ENCODE data around the gene PDE1C.

Gene PDE1C

GRCh38 chr7:31938650-31939049 lies 131.6 kb downstream of the PDE1C start:
- DNase-seq (ENCODE audit: low spot score): no peak

DNA sequence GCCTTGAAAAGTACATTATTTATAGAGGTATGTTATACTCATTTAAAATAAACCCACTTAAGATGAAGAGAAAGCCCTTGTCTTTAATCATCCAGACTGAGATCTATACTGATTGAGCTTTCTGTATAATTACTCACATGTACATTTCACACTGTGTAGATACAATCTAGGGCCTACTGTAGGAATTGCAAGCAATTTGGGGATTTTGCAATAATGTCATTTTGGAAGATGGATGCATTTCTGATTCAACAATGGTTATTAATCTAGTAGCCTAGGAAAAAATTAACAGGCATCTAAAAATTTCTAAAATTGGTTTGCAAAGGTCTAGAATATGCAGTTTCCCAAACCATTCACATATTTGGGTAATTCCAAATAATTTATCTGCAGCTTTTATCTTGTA lies 132.2 kb downstream of the PDE1C start:
- DNase-seq (ENCODE audit: low spot score): no peak

GRCh38 chr7:31935124-31936054 lies 134.8 kb downstream of the PDE1C start:
- no peak for DNase-seq (ENCODE audit: low spot score)

DNA sequence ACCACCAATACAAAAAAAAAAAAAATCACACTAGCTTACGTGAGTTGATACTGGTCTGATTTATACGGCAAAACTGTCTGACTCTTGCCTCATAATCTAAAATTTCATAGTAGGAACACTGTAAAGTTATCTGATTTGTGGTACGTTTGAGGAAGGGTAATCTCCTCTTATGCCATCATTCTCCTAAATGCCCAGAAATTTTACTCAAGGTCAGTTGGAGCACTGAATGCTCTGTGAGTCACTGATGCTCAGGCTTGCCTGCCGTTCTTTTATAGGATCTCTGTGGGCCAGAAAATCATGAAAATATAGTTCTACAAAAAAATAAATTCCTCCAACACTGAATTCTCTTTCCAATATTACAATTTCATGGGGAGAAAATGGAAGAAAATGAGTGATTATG lies 135.7 kb downstream of the PDE1C start:
- DNase-seq (ENCODE audit: low spot score): no peak

DNA sequence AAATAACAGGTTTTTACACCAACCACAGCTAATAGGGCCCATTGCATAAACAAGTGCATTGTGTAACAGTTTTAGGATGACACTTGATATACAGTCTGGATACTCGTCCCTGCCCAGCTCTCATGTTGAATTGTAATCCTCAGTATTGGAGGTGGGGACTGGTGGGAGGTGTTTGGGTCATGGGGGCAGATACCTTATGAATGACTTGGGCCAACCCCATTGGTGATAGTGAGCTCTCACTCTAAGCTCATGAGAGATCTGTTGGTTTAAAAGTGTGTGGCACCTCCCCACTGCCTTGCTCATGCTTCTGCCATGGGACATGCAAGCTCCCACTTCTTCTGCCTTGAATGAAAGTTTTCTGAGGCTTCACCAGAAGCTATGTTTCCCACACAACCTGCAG lies 136.7 kb downstream of the PDE1C start:
- no peak for DNase-seq (ENCODE audit: low spot score)

DNA sequence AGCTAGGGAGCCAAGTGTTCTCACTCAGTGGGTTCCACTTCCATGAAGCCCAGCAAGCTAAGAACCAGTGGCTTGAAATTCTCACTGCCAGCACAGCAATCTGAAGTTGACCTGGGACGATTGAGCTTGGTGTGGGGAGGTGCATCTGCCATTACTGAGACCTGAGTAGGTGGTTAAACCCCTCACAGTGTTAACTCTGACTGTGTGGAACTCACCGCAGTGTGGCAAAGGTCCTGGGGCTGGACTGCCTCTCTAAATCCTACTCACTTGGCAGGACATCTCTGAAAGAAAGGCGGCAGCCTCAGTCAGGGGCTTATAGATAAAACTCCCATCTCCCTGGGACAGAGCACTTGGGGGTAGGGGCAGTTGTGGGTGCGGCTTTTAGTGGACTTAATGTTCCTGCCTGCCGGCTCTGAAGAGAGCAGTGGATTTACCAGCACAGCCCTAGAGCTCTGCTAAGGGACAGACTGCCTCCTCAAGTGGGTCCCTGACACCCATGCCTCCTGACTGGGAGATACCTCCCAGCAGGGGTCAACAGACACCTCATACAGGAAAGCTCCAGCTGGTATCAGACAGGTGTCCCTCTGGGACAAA lies 143.1 kb downstream of the PDE1C start:
- no peak for DNase-seq (ENCODE audit: low spot score)

GRCh38 chr7:31925753-31926454 lies 144.3 kb downstream of the PDE1C start:
- no peak for DNase-seq (ENCODE audit: low spot score)

DNA sequence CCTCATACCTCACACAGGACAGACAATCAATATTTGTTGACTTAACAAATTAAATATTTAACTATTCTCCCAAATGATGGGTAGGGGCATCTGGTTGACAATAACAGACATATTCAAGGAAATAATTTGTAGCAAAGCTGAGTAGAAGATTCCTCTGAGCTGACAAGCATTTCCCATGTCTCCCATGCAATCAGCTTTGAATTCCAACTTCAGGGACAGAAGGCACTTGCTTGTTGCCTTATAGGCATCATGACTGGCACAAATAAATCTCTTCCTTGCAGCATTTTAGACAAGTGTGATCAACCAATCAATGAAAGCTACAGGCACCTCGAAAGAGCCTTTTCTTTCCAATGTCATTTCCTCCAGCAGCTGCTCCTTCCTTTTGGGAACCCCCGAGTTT lies 146.0 kb downstream of the PDE1C start:
- DNase-seq (ENCODE audit: low spot score): no peak

GRCh38 chr7:31922848-31923247 lies 147.4 kb downstream of the PDE1C start:
- DNase-seq (ENCODE audit: low spot score): no peak

GRCh38 chr7:31921047-31921446 lies 149.2 kb downstream of the PDE1C start:
- DNase-seq (ENCODE audit: low spot score): no peak

GRCh38 chr7:31919678-31920369 lies 150.4 kb downstream of the PDE1C start:
- DNase-seq (ENCODE audit: low spot score): no peak

- no peak for DNase-seq (ENCODE audit: low spot score)
Measured at GRCh38 chr7:31918706-31919393, 151.4 kb downstream of the PDE1C start.

DNA sequence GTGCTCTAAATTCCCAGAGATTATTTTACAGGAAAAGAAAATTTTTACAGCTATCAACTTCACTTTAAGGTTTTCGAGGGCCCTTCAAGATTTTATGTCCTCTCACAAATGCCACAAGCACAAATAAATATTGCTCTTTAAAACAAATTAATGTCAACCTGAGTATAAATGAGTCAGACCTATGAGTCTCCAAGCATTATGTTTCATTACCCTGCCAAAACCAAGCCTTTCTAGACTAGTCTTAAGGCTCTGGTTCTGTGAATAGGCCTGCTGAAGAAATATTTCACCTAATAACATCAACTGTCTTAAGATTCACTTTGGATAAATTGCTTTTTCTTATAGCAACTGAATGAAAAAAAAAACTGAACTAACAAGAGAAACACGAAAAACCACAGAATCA lies 153.0 kb downstream of the PDE1C start:
- no peak for DNase-seq (ENCODE audit: low spot score)

DNA sequence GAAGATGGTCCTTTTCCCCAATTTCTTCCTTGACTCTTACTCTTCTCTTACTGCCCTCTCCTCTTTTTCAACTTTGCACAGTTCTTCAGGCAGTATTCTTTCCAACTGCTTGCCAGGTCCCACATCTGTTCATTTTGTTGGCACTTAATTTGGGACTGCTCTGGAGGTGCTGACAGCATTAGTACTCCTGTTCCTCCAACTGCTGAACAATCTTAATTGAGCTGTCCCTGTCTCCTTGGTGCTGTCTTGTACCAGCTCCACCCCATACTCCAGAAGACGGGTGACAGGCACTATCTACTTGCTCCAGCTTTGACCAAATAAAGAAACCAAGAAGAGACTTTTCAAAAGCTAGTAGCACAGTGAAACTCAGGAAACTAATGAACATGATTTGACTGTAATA lies 160.0 kb downstream of the PDE1C start:
- no peak for DNase-seq (ENCODE audit: low spot score)

DNA sequence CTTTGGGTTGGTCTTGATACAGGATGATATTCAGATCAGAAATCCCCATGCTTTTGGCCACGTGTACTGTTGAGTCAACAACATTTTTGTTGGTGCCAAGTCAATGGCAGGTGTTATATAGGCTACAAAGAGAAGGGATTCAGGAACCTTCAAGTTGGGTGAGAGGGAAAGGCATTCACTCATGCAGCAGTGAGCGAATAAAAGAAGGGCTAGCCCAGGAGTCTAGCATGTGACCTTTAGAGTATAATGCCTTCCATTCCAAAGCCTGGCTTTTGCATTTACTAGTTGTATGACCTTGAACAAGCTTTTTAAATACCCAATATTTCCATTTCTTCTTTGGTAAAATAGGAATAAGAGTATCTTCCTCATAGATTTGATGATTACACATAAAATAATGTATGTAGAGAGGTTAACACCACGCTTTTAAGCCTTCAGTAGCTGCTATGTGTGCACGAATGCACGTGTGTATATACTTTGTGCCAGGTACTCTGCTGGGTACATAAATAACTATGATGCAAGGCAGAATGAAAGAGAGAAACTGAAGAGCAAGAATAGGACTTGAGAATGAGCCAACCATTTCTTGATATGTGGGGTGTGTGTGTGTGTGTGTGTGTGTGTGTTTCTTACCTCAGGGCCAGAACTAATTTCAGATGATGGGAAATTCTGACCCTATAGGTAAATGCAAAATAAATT lies 163.6 kb downstream of the PDE1C start:
- no peak for DNase-seq (ENCODE audit: low spot score)

DNA sequence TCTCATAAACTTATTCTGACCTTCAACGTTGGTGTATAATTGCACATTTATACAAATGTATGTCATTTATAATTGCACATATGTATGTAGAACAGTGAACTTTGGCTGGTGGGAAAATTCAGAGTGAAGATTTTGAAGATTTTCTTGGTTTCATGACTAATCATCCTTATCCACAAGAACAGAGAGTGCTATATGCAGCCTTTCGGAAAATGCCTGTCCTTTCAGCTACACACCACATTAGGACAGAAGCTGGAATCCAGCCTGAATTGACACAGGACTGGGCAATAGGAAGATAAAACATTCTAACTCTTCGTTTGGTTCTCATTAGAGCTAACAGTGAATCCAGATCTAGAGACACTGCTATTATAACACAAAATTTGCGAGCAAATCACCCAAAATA lies 166.2 kb downstream of the PDE1C start:
- DNase-seq (ENCODE audit: low spot score): no peak

- no peak for DNase-seq (ENCODE audit: low spot score)
Measured at GRCh38 chr7:31899356-31899927, 170.8 kb downstream of the PDE1C start.

DNA sequence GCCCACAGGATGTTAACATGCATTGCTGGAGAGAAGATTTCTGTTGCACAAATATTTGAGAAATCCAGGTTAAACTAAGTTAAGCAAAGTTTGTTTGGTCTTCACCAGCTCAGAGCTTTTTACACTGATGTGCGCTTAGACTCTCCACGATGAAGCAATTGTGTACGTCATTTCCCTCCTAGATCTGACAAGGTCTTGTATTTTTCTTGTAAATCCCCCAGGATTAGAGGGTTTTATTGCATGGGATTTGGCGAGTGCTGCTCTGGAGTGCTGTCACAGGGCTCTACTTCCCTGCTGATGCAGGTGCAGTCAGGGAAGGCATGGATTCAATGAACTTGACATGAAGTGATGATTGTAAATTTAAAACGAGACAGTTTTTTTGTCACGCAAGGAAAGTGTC lies 173.3 kb downstream of the PDE1C start:
- no peak for DNase-seq (ENCODE audit: low spot score)

- no peak for DNase-seq (ENCODE audit: low spot score)
Measured at GRCh38 chr7:31894308-31894707, 175.9 kb downstream of the PDE1C start.

DNA sequence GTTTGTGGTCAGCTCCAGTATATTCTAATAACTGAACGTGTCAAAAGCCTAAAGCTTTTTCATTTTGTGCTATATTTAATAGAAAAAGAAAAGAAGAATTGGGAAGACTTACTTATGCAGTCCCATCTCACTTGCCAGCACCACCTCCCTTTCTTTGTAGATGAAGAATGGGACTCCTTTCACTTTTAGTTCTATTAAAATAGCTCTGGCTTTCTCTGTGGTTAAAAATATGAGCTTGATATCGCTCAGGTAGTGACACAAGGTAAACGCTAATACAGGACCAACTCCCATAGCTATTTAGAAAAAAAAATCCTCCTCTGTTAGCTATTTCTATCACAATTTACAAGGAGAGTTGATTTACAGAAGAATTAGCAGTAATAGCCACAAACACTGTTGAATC lies 176.8 kb downstream of the PDE1C start:
- no peak for DNase-seq (ENCODE audit: low spot score)
